HG03457 (cell line): Measurements from ENCODE around the gene NEXMIF.
A peak's percentile ranks its signal among the peaks of the same experiment; 100 is the strongest.
"Not testable (repeated sequence)": the region's sequence is repeated elsewhere in the genome, so short reads cannot be mapped to it uniquely, and the experiment has no call there.

Experiments used
- ATAC-seq: cut with Tn5 transposase; IDR thresholded peaks from one replicate; pipeline ENCODE4 v1.9.1; 2021; ENCODE audit warnings: moderate number of reproducible peaks; ENCODE audit not compliant: unreplicated experiment

NEXMIF gene

GRCh38 chrX:74925225-74926088 lies at the start of gene NEXMIF:
NEXMIF (minus strand) TSS chrX:74925452.
- peak; percentile 35 for ATAC-seq

- not testable (repeated sequence) for ATAC-seq
Observed at GRCh38 chrX:74961962-74962361, 36.7 kb upstream of the NEXMIF start.

DNA sequence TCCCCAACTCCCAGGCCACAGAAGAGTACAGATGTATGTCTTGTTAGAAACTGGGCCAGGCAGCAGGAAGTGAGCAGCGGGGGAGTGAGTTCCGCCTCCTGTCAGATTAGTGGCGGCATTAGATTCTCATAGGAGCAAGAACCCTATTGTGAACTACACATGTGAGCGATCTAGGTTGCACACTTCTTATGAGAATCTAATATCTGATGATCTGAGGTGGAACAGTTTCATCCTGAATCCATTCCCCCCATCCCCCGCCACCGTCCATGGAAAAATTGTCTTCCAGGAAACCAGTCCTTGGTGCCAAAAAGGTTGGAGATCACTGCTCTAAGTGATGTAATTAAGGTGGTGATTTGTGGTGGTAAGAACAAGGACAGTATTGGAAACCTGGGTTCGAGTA lies 24.5 kb upstream of the NEXMIF start:
- no peak for ATAC-seq

- ATAC-seq: no peak
Observed at GRCh38 chrX:74940414-74940813, 15.2 kb upstream of the NEXMIF start.

DNA sequence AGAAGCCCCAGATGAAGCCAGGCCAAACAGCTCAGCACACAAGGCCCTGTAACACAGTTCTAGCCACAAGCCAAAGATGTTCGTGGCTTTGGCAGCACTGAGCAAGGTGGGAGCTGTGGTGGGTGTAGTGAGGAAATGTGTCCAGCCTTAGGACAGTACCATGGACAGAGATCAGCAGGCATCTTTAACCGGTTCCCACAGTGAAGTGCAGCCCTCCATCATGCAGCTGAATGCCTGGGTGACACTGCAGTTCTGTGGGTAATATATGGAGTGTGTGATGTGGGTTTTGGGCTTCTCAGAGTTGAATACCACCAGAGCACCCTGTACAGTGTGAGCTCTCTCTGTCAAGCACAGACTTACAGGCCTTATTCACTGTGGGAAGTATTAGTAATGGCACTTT lies 6.0 kb upstream of the NEXMIF start:
- ATAC-seq: no peak

DNA sequence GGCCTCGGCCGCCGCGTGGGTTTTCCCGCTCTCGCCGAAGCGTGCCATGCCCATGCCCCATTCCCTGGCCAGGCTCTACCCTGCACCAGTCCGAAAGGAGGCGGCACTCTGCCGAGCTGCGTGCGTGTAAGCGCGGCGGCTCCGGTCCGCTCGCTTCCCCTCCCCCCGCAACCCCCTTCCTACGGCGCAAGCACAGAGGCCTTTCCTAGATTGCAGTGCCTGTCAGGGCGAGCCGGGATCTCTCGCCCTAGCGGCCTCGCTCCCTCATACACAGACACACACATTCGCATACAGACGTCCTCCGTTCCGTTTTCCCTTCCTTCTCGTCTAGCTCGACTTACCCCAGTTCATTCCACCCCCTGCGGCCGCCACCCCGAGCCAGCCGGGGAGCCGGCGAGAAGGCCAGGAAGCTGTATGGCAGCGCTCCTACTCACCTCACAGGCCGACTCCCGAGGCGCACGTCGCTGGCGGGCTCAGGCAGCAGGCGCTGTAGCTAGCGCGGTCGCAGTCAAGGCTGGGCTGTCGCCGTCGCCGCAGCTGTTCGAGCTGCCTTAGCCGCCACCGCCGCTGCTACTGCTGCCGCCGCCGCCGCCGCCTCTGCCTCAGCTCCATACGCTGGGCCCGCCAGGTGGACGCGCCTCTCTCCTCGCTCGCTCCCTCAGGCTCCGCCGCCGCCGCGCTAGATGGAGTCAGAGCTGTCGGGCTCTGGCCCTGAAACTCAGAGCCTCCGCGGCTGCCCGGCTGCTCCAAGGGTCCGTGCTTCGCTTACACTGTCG lies 615 bp downstream of the NEXMIF start:
- ATAC-seq: peak; percentile 41

DNA sequence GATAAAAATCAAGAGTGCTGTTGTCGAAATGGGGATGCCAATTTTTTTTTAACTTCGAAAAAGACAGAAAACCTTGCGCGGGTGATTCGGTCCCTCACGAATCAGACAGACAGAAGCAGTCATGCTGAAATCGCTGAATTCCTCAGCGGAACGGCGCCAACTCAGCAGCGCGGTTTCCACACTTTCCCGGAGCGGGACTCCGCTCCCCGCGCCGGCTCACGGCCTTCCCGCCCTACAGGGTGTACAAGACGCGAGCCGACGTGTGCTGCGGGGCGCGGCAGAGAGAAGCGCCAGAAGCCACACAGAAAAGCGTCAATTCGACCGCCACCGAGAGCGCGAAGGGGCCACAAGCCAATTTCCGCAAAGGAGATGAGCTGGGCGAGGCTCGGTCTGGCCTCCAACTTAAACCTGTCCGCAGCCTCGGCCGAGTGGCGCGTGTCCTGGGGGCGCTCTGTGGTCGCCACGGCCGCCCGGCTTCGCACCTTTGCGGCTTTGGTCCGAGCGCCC lies 1.3 kb downstream of the NEXMIF start:
- no peak for ATAC-seq

- ATAC-seq: peak; percentile 62
Observed at GRCh38 chrX:74922922-74923543, 2.2 kb downstream of the NEXMIF start.

DNA sequence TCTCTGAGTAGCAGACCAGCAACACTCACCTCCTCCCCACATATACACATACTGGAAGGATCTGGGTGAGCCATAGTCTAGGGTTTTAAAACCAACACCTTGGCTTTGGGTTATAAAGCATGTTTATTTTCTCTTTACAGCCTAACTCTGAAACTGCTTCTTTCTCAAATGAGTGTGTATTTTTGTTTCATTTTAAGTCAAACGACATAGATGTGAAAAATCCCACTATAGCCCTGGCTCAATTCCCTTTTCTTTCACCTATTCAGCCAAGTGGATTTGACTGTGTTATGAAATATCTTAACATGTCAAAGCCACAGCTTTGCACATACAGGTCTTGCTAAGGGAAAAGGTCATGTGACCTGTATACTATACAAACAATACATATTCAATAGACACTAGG lies 13.8 kb downstream of the NEXMIF start:
- no peak for ATAC-seq

- ATAC-seq: no peak
Observed at GRCh38 chrX:74906417-74906816, 18.8 kb downstream of the NEXMIF start.

- ATAC-seq: no peak
Observed at GRCh38 chrX:74902806-74903205, 22.4 kb downstream of the NEXMIF start.

- ATAC-seq: no peak
Observed at GRCh38 chrX:74892561-74892960, 32.7 kb downstream of the NEXMIF start.

DNA sequence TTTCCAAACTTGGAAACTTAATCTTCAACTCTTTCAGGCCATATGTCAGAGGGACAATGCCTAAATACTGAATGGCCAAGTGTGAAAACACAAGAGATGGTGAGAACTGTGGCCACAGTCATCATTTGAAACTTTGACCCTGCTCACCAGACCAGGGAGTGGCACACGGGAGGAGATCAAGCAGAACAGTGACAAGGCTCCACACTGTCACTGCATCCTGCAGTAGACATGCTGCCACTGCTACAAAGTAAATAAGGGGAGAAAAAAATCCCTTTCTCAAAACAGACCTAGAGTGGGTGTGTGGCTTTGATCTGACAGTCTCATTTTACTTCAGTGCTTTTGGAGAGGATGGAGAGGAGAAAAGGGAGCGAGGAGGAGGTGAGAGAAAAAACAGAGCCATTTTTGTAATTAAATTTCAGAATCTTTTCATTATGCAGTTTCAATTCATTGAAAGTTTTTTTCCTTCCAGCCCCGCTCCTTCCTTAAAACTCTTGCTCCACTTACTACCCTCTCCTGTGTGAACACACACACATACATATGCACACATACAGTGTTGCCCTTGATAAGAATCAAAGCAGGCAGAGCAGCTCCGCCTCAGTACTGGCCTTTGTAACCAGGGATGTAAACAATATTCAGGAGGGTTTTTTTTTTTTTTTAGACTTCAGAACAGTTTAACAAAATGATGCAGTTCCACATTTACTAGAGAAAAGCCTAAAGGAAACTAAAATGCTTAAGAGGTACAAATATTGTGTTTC lies 34.4 kb downstream of the NEXMIF start:
- ATAC-seq: peak; percentile 94

GRCh38 chrX:74882383-74882782 lies 42.9 kb downstream of the NEXMIF start:
- ATAC-seq: not testable (repeated sequence)

DNA sequence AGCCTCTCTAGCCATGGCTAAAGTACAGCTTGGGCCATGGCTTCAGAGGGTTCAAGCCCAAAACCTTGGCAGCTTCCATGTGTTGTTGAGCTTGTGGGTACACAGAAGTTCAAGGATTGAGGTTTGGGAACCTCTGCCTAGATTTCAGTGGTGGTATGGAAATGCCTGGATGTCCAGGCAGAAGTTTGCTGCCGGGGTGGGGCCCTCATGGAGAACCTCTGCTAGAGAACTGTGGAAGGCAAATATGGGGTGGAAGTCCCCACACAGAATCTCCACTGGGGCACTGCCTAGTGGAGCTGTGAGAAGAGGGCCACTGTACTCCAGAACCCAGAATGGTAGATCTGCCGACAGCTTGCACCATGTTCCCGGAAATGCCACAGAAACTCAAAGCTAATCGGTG lies 59.5 kb downstream of the NEXMIF start:
- ATAC-seq: no peak

- ATAC-seq: no peak
Observed at GRCh38 chrX:74853255-74853654, 72.0 kb downstream of the NEXMIF start.

- ATAC-seq: no peak
Observed at GRCh38 chrX:74835566-74835965, 89.7 kb downstream of the NEXMIF start.

- ATAC-seq: not testable (repeated sequence)
Observed at GRCh38 chrX:74819797-74820196, 105.5 kb downstream of the NEXMIF start.

DNA sequence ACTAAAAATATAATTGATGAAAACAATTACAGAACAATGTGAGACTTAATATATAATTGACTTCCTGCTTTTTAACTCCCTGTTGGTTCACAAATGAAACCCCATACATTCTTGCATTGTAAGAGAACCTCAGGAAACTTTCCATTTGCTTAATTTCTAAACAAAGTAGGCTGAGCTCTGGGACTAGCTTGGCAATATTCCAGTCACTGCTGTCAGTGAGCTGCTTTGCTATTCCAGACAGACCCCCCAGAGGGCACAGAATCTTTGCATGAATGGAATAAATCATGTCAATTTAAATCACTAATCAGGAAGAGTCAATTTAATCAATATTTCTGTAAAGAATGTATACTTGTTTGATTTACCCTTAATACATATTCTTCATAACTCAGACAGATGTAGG lies 110.6 kb downstream of the NEXMIF start:
- no peak for ATAC-seq

DNA sequence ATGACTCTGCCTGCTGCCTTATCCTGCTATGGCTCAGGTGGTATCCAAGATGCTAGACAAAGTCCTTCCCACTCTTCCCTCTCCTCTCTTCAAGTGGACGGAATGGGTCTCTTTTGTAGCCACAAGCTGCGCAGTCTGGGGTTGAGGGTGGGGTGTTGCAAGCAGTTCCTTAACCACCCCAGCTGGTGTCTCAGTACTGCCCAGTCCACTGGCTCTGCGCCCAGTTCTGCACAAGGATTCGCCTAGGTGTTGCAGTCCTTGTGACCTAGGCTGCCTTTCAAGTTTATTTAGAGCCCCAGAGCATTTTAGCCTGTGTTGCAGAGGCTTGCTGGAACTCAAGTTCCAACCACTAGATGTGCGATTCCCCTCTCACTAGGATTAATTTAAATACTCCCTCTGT lies 120.7 kb downstream of the NEXMIF start:
- ATAC-seq: no peak

DNA sequence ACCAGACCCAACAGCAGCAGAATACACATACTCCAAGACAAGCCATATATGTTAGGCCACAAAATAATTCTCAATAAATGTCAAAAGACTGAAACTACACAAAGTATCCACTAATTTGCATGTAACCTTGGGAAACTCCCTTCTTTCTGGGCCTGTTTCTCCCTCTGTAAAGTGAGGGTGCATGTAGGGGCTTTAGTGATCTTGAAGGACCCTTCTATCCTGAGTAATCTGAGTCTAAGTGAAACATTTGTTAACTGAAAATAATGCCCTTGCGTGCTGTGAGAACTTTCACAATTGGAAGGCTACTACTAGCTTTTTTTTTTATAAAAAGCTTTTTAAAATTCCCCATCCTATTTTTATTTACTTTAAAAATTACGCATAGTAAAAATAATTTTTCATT lies 125.2 kb downstream of the NEXMIF start:
- no peak for ATAC-seq
